PC-3 (cell line): ENCODE data around the gene DIAPH3. TPM values are rescaled to one million over a fixed set of nuclear protein-coding genes. Genes with fewer than 3 reads are reported as not detected.
"Not testable (repeated sequence)": the region's sequence is repeated elsewhere in the genome, so short reads cannot be mapped to it uniquely, and the experiment has no call there.

ENCODE experiments used
- ATAC-seq: fragments of 200-7000 bp; cut with Tn5 transposase; 2 replicates; pipeline ENCODE4 v1.9.1; 2020; ENCODE audit warnings: mild to moderate bottlenecking, moderate library complexity
- BruUV-seq: library from RNA; stranded (reverse); fragments of 400-500 nt; replicated peaks from 2 replicates; lab custom pipeline; 2021; lab: Mats Ljungman, UMichigan
- CTCF ChIA-PET: fragments of 300-600 bp; sonication (Branson Sonifier 250); formaldehyde crosslinking; loops from one replicate; lab custom pipeline; 2022; ENCODE audit warnings: antibody characterized with exemption; lab: Charles Lee
- POLR2A ChIA-PET: fragments of 300-600 bp; sonication (Branson Sonifier 250); formaldehyde crosslinking; loops from one replicate; lab custom pipeline; 2022; ENCODE audit warnings: antibody characterized with exemption; ENCODE audit not compliant: unreplicated experiment; lab: Charles Lee
- DNase-seq: peaks from one replicate; pipeline ENCODE4 v3.0.0-alpha.2; 2015
- H2AFZ ChIP-seq: fragments of 300-600 bp; sonication (generic); 2 replicates; pipeline ENCODE4 v1.6.0; 2016; ENCODE audit warnings: antibody characterized with exemption, low read length
- H3F3A ChIP-seq: fragments of 300-600 bp; sonication (generic); one replicate; pipeline ENCODE4 v1.6.0; 2017; ENCODE audit warnings: antibody characterized with exemption, low read length, control low read depth, mild to moderate bottlenecking; ENCODE audit not compliant: unreplicated experiment
- H3K27ac ChIP-seq: fragments of 300-600 bp; sonication (generic); 2 replicates; pipeline ENCODE4 v1.5.1; 2016; ENCODE audit warnings: mild to moderate bottlenecking, low read length
- H3K27me3 ChIP-seq: fragments of 300-600 bp; sonication (generic); 2 replicates; pipeline ENCODE4 v1.6.1; 2016; ENCODE audit warnings: low read length, mixed read lengths
- H3K36me3 ChIP-seq: fragments of 300-600 bp; sonication (generic); 2 replicates; pipeline ENCODE4 v1.6.1; 2016; ENCODE audit warnings: low read depth, mixed run types, low read length, mixed read lengths
- H3K4me1 ChIP-seq: fragments of 300-600 bp; sonication (generic); 2 replicates; pipeline ENCODE4 v1.5.1; 2016; ENCODE audit warnings: low read length; ENCODE audit not compliant: insufficient read depth
- H3K4me2 ChIP-seq: fragments of 300-600 bp; sonication (generic); 2 replicates; pipeline ENCODE4 v1.6.0; 2016; ENCODE audit warnings: low read length
- H3K4me3 ChIP-seq: fragments of 300-600 bp; sonication (generic); 2 replicates; pipeline ENCODE4 v1.5.1; 2016; ENCODE audit warnings: mild to moderate bottlenecking, low read length, mixed read lengths
- H3K79me2 ChIP-seq: fragments of 300-600 bp; sonication (generic); 2 replicates; pipeline ENCODE4 v1.6.1; 2017; ENCODE audit warnings: low read length, mixed read lengths
- H3K9ac ChIP-seq: fragments of 300-600 bp; sonication (generic); 2 replicates; pipeline ENCODE4 v1.6.0; 2016; ENCODE audit warnings: mild to moderate bottlenecking, low read length
- H3K9me2 ChIP-seq: fragments of 300-600 bp; sonication (generic); replicated peaks from 2 replicates; pipeline ENCODE4 v1.6.1; 2016; ENCODE audit warnings: mixed run types, low read length, mixed read lengths
- H3K9me3 ChIP-seq: fragments of 300-600 bp; sonication (generic); 2 replicates; pipeline ENCODE4 v1.6.1; 2016; ENCODE audit warnings: low read length, mixed read lengths
- H4K20me1 ChIP-seq: fragments of 300-600 bp; sonication (generic); 2 replicates; pipeline ENCODE4 v1.6.1; 2016; ENCODE audit warnings: low read length, mixed read lengths
- EZH2 ChIP-seq: fragments of 300-600 bp; sonication (generic); IDR thresholded peaks from one replicate; pipeline ENCODE4 v1.6.1; 2017; ENCODE audit warnings: antibody characterized with exemption, mild to moderate bottlenecking, low read length; ENCODE audit not compliant: unreplicated experiment
- EZH2phosphoT487 ChIP-seq: fragments of 300-600 bp; sonication (generic); IDR thresholded peaks from 2 replicates; pipeline ENCODE4 v1.6.1; 2018; ENCODE audit warnings: mild to moderate bottlenecking, antibody characterized with exemption, low read length, borderline replicate concordance
- intact Hi-C: fragments of 100-400 bp; cut with micrococcal nuclease; formaldehyde crosslinking; loops from 2 replicates; pipeline ENCODE4 v1.9.0; 2023
- total RNA-seq: library from RNA; depleted of rRNA; stranded (reverse); fragments of >200 nt; gene quantifications from 2 replicates; pipeline ENCODE4 v1.2.3, GENCODE V29; 2014
- TF ChIP-seq, protein P1 (sequence below): fragments of 300-600 bp; sonication (generic); conservative IDR thresholded peaks from 2 replicates; pipeline ENCODE4 v1.5.1; 2017; ENCODE audit warnings: antibody characterized with exemption, low read depth, mild to moderate bottlenecking, low read length

Gene DIAPH3
- total RNA-seq, 1 experiment from 2014 or later = 7.6 TPM

DNA sequence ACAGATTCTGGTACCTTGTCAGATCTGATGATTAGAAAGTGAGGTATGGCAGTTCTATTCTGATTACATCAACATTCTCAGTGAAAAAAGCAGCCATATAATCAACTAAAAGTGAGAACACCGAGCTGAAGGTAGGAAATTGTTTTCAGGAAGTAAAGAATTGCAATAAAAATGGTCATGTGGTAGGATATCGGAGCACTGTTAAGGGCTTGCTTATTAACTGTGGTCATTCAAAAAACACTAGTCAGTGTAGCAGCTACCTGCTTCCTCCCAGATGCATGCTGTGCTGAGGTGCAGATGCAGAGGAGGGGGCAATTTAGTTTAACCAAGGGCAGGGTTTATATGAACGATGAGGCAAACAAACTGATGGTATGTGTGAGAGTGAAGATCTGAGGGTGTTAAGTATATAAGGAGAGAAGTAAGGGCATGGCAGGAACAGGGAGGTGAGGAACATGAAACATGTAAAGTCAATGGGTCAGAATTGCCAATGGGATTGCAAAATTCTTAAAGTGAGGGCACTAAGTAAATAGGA, 111.9 kb downstream of the DIAPH3 start:
- Histone ChIP-seq H3K79me2 (no peaks in the 10 kb centered on the region), H4K20me1 (no peaks in the 10 kb centered on the region), H3K36me3 (no peaks in the 10 kb centered on the region), H2AFZ (no peak overlapping the region), H3K4me1 (no peaks in the 10 kb centered on the region), H3K4me2 (no peak overlapping the region), H3F3A (no peaks in the 10 kb centered on the region), H3K9ac (no peak overlapping the region), H3K9me2 (no peaks in the 10 kb centered on the region), H3K4me3 (no peak overlapping the region), H3K27me3 (no peaks in the 10 kb centered on the region), H3K27ac (no peak overlapping the region), H3K9me3 (no peaks in the 10 kb centered on the region)
- DNase-seq (no peak), ATAC-seq (no peak)
- intact Hi-C loops = no loop called here
- no TSS peak for BruUV-seq
- TF ChIP-seq EZH2 = no peak
- TF ChIP-seq, protein P1, sequence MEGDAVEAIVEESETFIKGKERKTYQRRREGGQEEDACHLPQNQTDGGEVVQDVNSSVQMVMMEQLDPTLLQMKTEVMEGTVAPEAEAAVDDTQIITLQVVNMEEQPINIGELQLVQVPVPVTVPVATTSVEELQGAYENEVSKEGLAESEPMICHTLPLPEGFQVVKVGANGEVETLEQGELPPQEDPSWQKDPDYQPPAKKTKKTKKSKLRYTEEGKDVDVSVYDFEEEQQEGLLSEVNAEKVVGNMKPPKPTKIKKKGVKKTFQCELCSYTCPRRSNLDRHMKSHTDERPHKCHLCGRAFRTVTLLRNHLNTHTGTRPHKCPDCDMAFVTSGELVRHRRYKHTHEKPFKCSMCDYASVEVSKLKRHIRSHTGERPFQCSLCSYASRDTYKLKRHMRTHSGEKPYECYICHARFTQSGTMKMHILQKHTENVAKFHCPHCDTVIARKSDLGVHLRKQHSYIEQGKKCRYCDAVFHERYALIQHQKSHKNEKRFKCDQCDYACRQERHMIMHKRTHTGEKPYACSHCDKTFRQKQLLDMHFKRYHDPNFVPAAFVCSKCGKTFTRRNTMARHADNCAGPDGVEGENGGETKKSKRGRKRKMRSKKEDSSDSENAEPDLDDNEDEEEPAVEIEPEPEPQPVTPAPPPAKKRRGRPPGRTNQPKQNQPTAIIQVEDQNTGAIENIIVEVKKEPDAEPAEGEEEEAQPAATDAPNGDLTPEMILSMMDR = no peak
- no peak for TF ChIP-seq EZH2phosphoT487
- ChIA-PET CTCF (no interaction called here), POLR2A (no interaction called here)

DNA sequence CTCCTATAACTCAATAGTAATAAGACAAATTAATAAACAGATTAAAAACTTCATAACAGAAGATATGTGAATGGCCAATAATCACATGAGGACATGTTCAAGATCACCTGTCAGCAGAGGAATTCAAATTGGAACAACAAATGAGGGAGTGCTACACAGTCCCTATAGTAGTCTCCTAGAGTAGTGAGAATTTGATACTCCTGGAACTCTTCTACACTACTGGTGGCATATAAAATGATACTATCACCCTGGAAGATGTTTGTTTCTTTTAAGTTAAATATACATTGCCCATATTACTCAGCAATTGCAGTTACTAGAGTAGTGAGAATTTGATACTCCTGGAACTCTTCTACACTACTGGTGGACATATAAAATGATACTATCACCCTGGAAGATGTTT, 115.4 kb downstream of the DIAPH3 start:
- H3K4me3 ChIP-seq, POLR2A ChIA-PET, H3K4me2 ChIP-seq, H3K9ac ChIP-seq, H3K9me3 ChIP-seq, H3K4me1 ChIP-seq, H3K79me2 ChIP-seq, H3K27me3 ChIP-seq, H3K36me3 ChIP-seq, intact Hi-C loops, H4K20me1 ChIP-seq, H3F3A ChIP-seq, DNase-seq, H3K9me2 ChIP-seq, H2AFZ ChIP-seq, CTCF ChIA-PET, BruUV-seq: not testable (repeated sequence)
- peak overlapping the region; percentile 37 for H3K27ac ChIP-seq
- peak; percentile 80 for ATAC-seq

DNA sequence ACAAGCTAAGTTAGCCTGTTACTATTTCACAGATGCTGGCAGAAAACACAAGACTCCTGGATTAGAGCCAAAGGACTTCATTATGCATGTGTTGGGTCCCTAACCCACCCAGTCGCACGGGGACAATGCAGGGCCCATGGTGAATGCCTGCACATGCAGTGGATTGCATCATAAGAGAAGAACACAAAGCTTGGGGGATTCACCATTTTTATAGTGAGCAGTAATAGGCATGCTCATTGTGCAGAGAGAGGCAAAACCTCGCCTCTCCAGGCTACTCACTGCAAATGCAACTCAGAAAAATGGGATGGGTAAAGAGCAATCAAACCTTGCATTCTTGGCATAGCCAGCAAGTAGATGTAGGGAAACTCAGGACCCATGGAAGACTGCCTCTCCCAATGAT, 115.8 kb downstream of the DIAPH3 start:
- Histone ChIP-seq H3K36me3 (no peaks in the 10 kb centered on the region), H2AFZ (no peak overlapping the region), H3K4me1 (no peaks in the 10 kb centered on the region), H3K27me3 (no peaks in the 10 kb centered on the region), H3K79me2 (no peaks in the 10 kb centered on the region), H3K9me2 (no peaks in the 10 kb centered on the region), H3F3A (no peaks in the 10 kb centered on the region), H3K27ac (peak overlapping the region; percentile 37), H4K20me1 (no peaks in the 10 kb centered on the region), H3K9ac (no peak overlapping the region), H3K9me3 (no peaks in the 10 kb centered on the region), H3K4me2 (no peak overlapping the region), H3K4me3 (no peak overlapping the region)
- ATAC-seq (peak; percentile 64), DNase-seq (no peak)
- CTCF ChIA-PET = no interaction called here
- intact Hi-C loops = no loop called here
- POLR2A ChIA-PET = no interaction called here
- TF ChIP-seq EZH2 (no peak), EZH2phosphoT487 (no peak)
- TF ChIP-seq, protein P1 = no peak
- BruUV-seq = no TSS peak
